Immature natural killer cell (primary cell): ENCODE measurements around the gene ADAM33. TPM values are rescaled to one million over a fixed set of nuclear protein-coding genes. Genes with fewer than 3 reads are reported as not detected.
A peak's percentile ranks its signal among the peaks of the same experiment; 100 is the strongest.

Experiments
- DNase-seq, 3 donors: peaks; one replicate each; pipeline ENCODE4 v3.0.0; 2022; ENCODE audit warnings: mixed read lengths in 1 of 3
- H3K27ac Mint-ChIP-seq, 6 donors: one replicate each; pipeline ENCODE4 v1.8.0; 2020; ENCODE audit warnings: mixed read lengths in 6 of 6, mild to moderate bottlenecking in 5 of 6, inconsistent platforms in 4 of 6, moderate library complexity in 3 of 6
- H3K27me3 Mint-ChIP-seq, 3 donors: one replicate each; pipeline ENCODE4 v1.8.0; 2020 to 2021; ENCODE audit warnings: low read depth in 3 of 3, mild to moderate bottlenecking in 3 of 3, mixed read lengths in 3 of 3, moderate library complexity in 3 of 3, inconsistent platforms in 1 of 3
- H3K36me3 Mint-ChIP-seq, 3 donors: one replicate each; pipeline ENCODE4 v1.8.0; 2020; ENCODE audit warnings: mixed read lengths in 3 of 3, inconsistent platforms in 2 of 3, mild to moderate bottlenecking in 2 of 3
- H3K4me1 Mint-ChIP-seq, 2 donors: one replicate each; pipeline ENCODE4 v1.8.0; 2020; ENCODE audit warnings: inconsistent platforms in 2 of 2, mild to moderate bottlenecking in 2 of 2, mixed read lengths in 2 of 2, moderate library complexity in 1 of 2
- H3K4me3 Mint-ChIP-seq, 5 donors: one replicate each; pipeline ENCODE4 v1.8.0; 2020; ENCODE audit warnings: mild to moderate bottlenecking in 5 of 5, mixed read lengths in 5 of 5, inconsistent platforms in 3 of 5, moderate library complexity in 3 of 5
- H3K9me3 Mint-ChIP-seq, 6 donors: one replicate each; pipeline ENCODE4 v1.8.0; 2020; ENCODE audit warnings: mild to moderate bottlenecking in 6 of 6, mixed read lengths in 6 of 6, inconsistent platforms in 4 of 6, moderate library complexity in 3 of 6
- polyA plus RNA-seq, 3 donors: library from polyadenylated mRNA; unstranded; fragments of 300-500 nt; fragmentation: Illumina TruSeq; gene quantifications; one replicate each; pipeline ENCODE4 v1.2.3, GENCODE V29; 2021

Gene ADAM33
- polyA plus RNA-seq, 3 donors from 2014 or later = not detected

- Mint-ChIP-seq H3K9me3 (peaks cover 0 to 2% (median 0%) of the 10 kb centered on the region in 6 donors), H3K27me3 (peaks cover 16 to 31% (median 19%) of the 10 kb centered on the region in 3 donors), H3K36me3 (peaks cover 0 to 3% (median 0%) of the 10 kb centered on the region in 3 donors), H3K4me1 (peaks cover 9 to 10% of the 10 kb centered on the region in 2 donors), H3K27ac (no peak overlapping the region), H3K4me3 (no peak overlapping the region)
- no peak for DNase-seq
Observed at GRCh38 chr20:3660262-3661059, 21.3 kb downstream of the ADAM33 start.

DNA sequence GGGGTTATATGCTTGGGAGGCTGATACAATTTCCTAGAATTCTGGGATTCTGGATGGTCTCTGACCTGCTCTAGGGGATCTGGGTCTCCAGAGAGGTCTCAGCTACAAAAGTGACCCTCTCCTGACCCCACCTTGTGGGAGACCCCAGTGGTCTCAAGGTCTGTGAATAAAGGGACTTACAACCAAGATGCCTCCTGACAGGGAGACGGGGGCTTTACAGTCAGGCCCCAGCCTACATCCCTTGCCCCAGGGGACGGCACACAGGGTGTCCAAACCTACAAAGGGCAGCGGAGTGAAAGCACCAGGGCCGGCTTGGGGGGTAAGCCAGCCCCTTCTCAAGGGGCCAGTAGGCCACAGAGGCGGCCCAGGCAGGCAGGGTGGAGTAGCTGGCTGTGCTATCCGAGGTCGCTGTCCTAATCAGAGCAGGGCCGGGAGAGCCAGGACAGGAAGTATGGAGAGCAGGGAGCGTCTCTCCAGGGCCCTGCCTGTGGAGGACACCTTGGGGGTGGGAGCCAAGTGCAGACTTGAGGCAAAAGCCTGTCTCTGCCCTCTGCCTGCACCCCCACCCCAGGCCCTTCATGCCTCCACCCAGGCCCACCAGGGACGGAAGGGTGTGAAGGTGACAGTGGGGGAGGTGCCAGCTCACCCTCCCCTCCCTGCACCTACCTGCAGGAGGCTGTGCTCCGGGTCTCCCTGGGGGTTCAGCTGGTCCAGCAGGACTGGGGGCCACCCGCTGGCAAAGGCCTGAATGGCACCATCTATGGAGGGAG, 22.1 kb downstream of the ADAM33 start:
- Mint-ChIP-seq H3K4me1 (peaks cover under 1 to 2% of the 10 kb centered on the region in 2 donors), H3K27me3 (peaks cover 11 to 27% (median 12%) of the 10 kb centered on the region in 3 donors), H3K9me3 (peaks cover 0 to 2% (median 0%) of the 10 kb centered on the region in 6 donors), H3K36me3 (peaks cover 0 to 3% (median 0%) of the 10 kb centered on the region in 3 donors), H3K4me3 (no peak overlapping the region), H3K27ac (no peak overlapping the region)
- DNase-seq = no peak

DNA sequence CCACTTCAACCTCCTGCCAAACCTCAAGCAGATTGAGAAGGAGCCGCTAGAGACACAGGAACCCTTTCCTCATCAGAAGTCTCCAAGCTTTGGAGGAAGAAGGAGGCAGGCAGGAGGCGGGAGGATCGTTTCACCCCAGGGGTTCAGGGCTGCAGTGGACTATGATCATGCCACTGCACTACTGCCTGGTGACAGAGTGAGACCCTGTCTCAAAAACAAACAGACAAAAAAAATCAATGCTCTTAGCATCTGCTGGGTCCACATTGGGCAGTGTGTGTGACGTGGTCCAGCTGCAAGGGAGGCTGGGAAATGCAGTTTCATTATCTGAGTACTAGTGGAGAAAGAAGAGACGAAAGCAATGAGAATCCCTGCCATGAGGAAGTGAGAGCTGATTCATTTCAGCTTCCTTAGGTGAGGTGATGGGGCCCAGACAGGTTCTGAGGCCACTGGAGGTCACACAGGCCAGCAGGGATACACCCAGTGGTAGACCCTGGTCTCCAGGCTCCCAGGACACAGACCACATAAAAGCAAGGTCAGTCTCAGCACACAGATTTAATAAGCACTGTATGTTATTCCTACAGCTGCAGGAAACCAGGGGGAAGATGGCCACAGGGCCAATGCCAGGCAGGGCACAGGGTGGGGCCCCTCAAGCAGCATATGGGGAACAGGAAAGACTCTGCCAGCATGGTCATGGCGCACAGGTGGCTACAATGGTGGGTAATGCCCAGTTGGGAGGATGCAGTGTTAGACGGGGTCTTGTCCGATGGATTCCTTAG, 22.9 kb downstream of the ADAM33 start:
- Mint-ChIP-seq H3K9me3 (no peaks in the 10 kb centered on the region), H3K4me1 (peaks cover 0 to 2% of the 10 kb centered on the region in 2 donors), H3K27ac (no peak overlapping the region), H3K27me3 (peaks cover 11 to 26% (median 12%) of the 10 kb centered on the region in 3 donors), H3K36me3 (peaks cover under 1 to 9% (median under 1%) of the 10 kb centered on the region in 3 donors), H3K4me3 (peak overlapping the region in 1 of 5 donors; percentile 14)
- DNase-seq = no peak

- Mint-ChIP-seq H3K4me1 (peaks cover 5 to 6% of the 10 kb centered on the region in 2 donors), H3K4me3 (no peak overlapping the region), H3K27ac (no peak overlapping the region), H3K36me3 (peaks cover 7 to 13% (median 7%) of the 10 kb centered on the region in 3 donors), H3K9me3 (peaks cover 0 to 2% (median 0%) of the 10 kb centered on the region in 6 donors), H3K27me3 (peaks cover 10 to 26% (median 11%) of the 10 kb centered on the region in 3 donors)
- DNase-seq = no peak
Observed at GRCh38 chr20:3658019-3658715, 23.6 kb downstream of the ADAM33 start.

- Mint-ChIP-seq H3K4me3 (no peak overlapping the region), H3K36me3 (peaks cover 7 to 21% (median 15%) of the 10 kb centered on the region in 3 donors), H3K27me3 (peaks cover 0 to 20% (median 9%) of the 10 kb centered on the region in 3 donors), H3K27ac (no peak overlapping the region), H3K9me3 (peaks cover 0 to 2% (median 0%) of the 10 kb centered on the region in 6 donors), H3K4me1 (peaks cover 15% of the 10 kb centered on the region in 2 donors)
- no peak for DNase-seq
Observed at GRCh38 chr20:3655131-3655405, 26.7 kb downstream of the ADAM33 start.

DNA sequence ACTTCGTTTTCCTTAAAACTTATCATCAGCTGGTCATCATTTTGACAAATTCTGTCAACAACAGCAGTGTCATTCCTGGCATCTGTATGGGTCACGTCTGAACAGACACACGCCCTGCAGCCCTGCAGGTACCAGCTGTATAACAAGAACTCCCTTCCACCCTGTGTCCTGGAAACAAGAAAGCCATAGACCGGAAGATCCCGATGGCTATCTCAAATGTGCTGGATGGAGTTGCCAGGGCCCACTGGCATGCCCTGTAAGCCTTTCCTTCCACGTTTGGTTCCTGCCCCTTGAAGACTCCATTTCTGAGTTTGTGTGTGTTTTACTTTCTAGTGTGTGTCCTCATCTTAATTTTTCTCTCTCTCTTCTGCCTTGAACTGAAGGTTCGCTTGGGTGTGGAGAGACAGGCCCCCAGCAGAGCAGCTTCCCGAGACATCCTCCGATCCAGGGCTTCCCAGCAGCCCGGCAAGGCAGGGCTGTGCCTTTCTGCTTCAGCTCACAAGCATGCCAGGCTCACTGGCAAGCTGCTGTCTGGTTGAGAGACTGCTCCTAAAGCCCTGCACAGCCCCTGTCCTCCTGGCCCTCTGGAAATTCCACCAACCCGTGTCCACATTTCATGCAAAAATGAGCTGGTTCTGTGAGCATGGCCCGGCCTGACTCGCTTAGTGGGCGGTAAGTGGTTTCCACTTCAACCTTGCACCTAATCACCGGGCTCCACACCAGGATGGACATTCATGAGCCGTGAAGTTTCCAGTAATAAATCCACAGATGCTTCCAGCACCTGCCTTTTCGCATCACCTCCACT, 27.3 kb downstream of the ADAM33 start:
- DNase-seq = no peak
- peaks cover 0 to 2% (median 0%) of the 10 kb centered on the region in 6 donors for H3K9me3 Mint-ChIP-seq
- peaks cover 0 to 16% (median 7%) of the 10 kb centered on the region in 3 donors for H3K27me3 Mint-ChIP-seq
- H3K27ac Mint-ChIP-seq = no peak overlapping the region
- peaks cover 15% of the 10 kb centered on the region in 2 donors for H3K4me1 Mint-ChIP-seq
- peaks cover 7 to 23% (median 15%) of the 10 kb centered on the region in 3 donors for H3K36me3 Mint-ChIP-seq
- no peak overlapping the region for H3K4me3 Mint-ChIP-seq

GRCh38 chr20:3653921-3654320, 27.9 kb downstream of the ADAM33 start:
- Mint-ChIP-seq H3K9me3 (peaks cover 0 to 2% (median 0%) of the 10 kb centered on the region in 6 donors), H3K4me3 (no peak overlapping the region), H3K36me3 (peaks cover 9 to 29% (median 15%) of the 10 kb centered on the region in 3 donors), H3K27me3 (peaks cover 0 to 12% (median 3%) of the 10 kb centered on the region in 3 donors), H3K27ac (peak overlapping the region in 2 of 6 donors; percentile 18 to 43), H3K4me1 (peaks cover 15% of the 10 kb centered on the region in 2 donors)
- no peak for DNase-seq

DNA sequence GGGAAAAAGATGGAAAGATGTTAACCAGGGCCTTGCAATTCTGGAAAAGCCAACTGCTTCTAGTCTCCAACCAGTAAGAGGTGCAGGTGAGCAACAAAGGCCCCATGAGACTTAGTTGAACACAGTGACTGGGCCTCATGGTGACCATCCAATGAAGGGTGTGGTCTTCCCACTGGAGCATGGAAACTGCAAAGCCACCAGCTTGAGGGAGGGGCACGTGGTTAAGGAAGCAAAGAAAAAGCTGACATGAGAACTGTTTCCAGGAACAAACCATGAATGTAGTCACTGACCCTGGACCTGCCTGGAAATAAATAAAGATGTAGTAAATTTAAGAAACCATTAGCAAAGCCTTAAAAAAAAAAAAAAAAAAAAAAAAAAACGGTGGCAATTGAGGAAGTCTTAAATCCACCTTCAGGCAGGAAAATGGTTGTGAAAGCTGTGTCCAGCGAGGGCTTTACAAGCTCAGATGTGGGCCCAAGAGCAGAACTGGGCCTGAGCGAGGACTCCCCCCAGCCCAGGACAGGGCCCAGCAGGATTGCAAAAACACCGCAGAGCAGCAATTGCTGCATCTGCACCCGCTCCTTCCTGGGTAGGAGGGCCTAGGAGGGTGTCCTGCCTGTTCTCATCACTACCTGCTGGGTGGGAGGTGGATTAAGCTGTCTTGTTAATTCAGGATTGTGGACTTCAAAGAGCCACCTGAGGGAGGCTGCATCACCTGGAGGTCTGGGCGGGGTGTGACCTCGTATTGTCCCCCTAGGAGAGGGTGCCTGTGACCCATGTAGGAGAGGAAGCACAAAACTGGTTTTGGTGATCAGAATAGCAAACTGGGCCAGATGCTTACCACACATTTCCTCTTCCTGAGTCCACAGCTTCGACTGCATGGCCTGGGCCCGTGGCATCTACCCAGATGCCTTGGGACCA, 28.9 kb downstream of the ADAM33 start:
- peak overlapping the region in 1 of 6 donors; percentile 13 for H3K27ac Mint-ChIP-seq
- H3K4me1 Mint-ChIP-seq = peaks cover 13 to 15% of the 10 kb centered on the region in 2 donors
- no peak for DNase-seq
- peaks cover 0 to 2% (median 0%) of the 10 kb centered on the region in 6 donors for H3K9me3 Mint-ChIP-seq
- H3K36me3 Mint-ChIP-seq = peaks cover 16 to 36% (median 20%) of the 10 kb centered on the region in 3 donors
- no peak overlapping the region for H3K4me3 Mint-ChIP-seq
- peaks cover 0 to 10% (median 2%) of the 10 kb centered on the region in 3 donors for H3K27me3 Mint-ChIP-seq

DNA sequence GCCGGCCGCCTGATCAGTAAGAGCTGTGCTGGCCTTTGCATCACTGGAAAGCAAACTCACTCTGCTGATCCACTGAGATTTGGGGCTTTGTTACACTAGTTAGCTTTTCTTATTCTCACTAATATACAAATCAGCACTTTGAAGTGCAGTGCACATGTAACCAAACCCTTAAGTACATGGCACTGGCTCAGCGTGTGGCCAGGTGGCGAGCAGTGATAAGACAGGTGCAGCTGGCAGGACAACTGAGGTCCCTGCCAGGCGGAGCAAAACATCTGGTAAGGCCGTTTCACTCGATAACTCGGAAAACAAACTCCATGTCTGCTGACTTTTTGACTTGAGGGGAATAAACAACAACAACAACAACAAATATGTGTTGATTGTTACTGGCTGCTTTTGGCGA, 29.6 kb downstream of the ADAM33 start:
- DNase-seq = no peak
- Mint-ChIP-seq H3K27me3 (peaks cover 0 to 3% (median 2%) of the 10 kb centered on the region in 3 donors), H3K27ac (no peak overlapping the region), H3K4me1 (peaks cover 13 to 15% of the 10 kb centered on the region in 2 donors), H3K36me3 (peaks cover 21 to 40% (median 25%) of the 10 kb centered on the region in 3 donors), H3K9me3 (peaks cover 0 to 2% (median 0%) of the 10 kb centered on the region in 6 donors), H3K4me3 (no peak overlapping the region)

DNA sequence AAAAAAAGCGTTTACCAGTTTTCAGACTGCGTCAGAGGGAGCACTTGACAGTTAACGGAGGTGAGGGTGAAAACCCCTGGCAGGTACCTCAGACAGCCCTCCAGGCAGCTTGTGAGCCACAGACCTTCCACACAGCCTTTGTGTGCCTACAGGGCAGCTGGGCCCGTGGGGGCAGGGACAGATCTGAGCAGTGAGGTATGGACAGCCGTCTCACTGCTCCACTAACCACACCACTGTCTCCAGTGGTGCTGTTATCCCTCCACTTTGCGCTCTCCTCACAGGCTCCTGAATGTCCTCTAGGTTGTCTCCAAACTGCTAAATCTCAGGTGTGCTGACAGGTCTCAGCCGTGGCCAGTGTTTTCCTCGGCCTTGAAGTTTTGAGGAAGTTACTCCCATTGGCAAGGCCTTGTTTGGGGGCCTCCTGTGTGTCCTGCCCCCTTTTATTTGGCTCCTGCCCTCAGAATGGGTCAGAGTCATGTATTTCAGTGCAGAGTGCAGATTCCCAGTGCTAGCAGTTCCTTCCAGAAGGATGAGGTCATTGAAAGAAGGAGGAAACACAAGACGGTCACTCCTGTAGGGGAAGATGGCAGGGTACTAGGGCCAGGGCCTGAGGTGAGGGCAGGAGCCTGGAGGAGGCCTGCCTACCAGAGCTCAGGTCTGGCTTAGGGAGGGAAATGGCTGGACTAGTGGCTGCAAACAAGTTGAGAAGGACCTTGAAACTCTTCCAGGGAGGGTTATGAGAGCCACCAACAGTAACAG, 30.4 kb downstream of the ADAM33 start:
- peaks cover 0 to 2% (median 2%) of the 10 kb centered on the region in 3 donors for H3K27me3 Mint-ChIP-seq
- peaks cover 13 to 15% of the 10 kb centered on the region in 2 donors for H3K4me1 Mint-ChIP-seq
- no peak overlapping the region for H3K4me3 Mint-ChIP-seq
- H3K27ac Mint-ChIP-seq = peak overlapping the region in 2 of 6 donors; percentile 15 to 55
- DNase-seq = no peak
- peaks cover 21 to 48% (median 28%) of the 10 kb centered on the region in 3 donors for H3K36me3 Mint-ChIP-seq
- peaks cover 0 to 2% (median 0%) of the 10 kb centered on the region in 6 donors for H3K9me3 Mint-ChIP-seq

GRCh38 chr20:3648951-3649350, 32.9 kb downstream of the ADAM33 start:
- Mint-ChIP-seq H3K36me3 (peaks cover 34 to 59% (median 35%) of the 10 kb centered on the region in 3 donors), H3K9me3 (peaks cover 0 to 2% (median 0%) of the 10 kb centered on the region in 6 donors), H3K4me3 (no peak overlapping the region), H3K4me1 (peaks cover 13 to 15% of the 10 kb centered on the region in 2 donors), H3K27ac (no peak overlapping the region), H3K27me3 (peaks cover 0 to 3% (median 2%) of the 10 kb centered on the region in 3 donors)
- DNase-seq = no peak
